Measurements from ENCODE around the gene TOP1. TPM values are rescaled to one million over a fixed set of nuclear protein-coding genes. Genes with fewer than 3 reads are reported as not detected.
A peak's percentile ranks its signal among the peaks of the same experiment; 100 is the strongest.

TOP1 gene
- total RNA-seq, 2 donors from 2014 or later, result 19.7 to 21.2 TPM

DNA sequence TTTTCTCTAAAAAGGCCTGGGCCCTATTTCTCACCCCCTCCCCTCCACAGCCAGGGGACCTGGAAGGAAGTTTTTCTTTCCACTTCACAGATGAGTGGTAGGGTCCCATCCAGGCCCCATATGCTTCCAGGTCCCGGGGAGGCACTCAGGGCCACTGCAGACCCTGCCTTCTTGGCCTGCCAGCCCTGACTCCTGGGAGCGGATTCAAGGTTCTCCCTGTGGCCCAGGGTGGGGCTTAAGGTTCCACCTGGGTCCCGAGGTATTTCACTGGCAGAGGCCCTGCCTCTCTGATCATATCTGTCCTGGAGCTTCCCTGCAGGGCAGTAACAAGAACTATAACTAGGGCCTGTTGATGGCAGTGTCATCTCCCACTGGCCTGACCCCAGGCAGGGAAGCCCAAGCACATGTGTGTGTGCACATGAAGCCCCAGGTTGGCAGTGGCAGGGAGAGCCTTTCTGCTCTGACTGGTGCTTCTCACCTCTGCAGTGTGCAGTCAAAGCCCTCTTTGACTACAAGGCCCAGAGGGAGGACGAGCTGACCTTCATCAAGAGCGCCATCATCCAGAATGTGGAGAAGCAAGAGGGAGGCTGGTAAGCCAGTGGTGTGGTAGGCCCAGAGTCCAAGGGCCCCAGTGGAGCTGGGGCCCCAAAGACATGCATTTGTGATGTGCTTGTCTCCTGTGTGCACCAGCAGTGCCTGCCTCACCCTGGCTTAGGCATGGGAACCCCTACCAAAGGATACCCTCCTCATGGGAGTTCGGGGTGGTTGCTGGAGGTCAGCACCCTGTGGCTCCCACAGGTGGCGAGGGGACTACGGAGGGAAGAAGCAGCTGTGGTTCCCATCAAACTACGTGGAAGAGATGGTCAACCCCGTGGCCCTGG, 139.9 kb downstream of the TOP1 start:
- Histone ChIP-seq H3K27ac (no peak overlapping the region), H3K27me3 (no peaks in the 10 kb centered on the region), H3K36me3 (peaks cover 84% of the 10 kb centered on the region), H3K4me3 (no peak overlapping the region), H3K4me1 (peaks cover 0 to 18% of the 10 kb centered on the region in 2 donors), H3K9me3 (no peaks in the 10 kb centered on the region)
- no peak for DNase-seq (ENCODE audit: low spot score)
- TF ChIP-seq, protein P1, sequence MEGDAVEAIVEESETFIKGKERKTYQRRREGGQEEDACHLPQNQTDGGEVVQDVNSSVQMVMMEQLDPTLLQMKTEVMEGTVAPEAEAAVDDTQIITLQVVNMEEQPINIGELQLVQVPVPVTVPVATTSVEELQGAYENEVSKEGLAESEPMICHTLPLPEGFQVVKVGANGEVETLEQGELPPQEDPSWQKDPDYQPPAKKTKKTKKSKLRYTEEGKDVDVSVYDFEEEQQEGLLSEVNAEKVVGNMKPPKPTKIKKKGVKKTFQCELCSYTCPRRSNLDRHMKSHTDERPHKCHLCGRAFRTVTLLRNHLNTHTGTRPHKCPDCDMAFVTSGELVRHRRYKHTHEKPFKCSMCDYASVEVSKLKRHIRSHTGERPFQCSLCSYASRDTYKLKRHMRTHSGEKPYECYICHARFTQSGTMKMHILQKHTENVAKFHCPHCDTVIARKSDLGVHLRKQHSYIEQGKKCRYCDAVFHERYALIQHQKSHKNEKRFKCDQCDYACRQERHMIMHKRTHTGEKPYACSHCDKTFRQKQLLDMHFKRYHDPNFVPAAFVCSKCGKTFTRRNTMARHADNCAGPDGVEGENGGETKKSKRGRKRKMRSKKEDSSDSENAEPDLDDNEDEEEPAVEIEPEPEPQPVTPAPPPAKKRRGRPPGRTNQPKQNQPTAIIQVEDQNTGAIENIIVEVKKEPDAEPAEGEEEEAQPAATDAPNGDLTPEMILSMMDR (IDR thresholded peaks at IDR 0.05), result no peak

DNA sequence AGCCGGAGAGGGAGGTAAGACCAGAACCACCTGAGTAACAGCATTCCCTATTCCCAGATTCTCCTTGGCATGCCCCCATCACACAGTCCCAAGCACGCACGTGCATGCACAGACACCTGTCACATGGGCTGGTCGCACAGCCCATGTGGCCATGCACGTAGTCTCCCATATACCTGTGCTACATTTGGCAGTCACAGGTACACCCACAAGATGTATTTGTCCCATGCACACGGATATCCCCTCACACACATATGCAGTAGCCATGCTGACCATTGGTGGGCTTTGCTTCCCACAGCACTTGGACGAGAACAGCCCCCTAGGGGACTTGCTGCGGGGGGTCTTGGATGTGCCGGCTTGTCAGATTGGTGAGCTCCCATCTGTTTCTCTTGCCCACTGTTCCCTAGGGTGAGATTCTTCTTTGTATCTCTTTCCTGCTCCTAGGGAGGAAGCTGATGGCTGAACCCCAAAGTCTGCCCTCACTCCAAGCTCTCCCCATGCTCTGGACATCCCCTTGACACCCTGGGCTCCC, 140.6 kb downstream of the TOP1 start:
- Histone ChIP-seq H3K9me3 (no peaks in the 10 kb centered on the region), H3K27me3 (no peaks in the 10 kb centered on the region), H3K4me1 (peaks cover 0 to 25% of the 10 kb centered on the region in 2 donors), H3K4me3 (no peak overlapping the region), H3K36me3 (peaks cover 84% of the 10 kb centered on the region), H3K27ac (peak overlapping the region in 1 of 2 donors; percentile 0)
- TF ChIP-seq, protein P1 (IDR thresholded peaks at IDR 0.05), result no peak
- no peak for DNase-seq (ENCODE audit: low spot score)

DNA sequence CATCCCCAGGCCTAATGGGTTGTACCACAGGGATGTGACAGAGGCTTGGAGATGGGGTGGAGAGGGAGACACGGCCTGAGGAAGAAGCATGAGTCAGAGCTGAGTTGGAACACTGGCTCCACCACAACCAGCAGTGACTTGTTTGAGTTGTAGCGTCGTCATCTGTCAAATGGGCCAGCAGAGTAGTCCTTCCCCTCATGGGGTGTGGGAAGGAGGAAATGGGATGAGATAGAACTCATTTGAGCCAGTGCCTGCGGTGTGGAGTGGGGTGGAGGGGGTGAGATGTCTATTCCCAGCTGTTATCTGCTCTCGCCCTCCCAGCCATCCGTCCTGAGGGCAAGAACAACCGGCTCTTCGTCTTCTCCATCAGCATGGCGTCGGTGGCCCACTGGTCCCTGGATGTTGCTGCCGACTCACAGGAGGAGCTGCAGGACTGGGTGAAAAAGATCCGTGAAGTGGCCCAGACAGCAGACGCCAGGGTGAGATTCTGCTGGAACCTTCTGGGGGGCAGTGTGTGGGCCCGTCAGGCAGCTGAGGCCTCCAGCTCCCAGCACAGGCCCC, 141.2 kb downstream of the TOP1 start:
- H3K36me3 ChIP-seq, result peaks cover 84% of the 10 kb centered on the region
- H3K27me3 ChIP-seq, result no peaks in the 10 kb centered on the region
- peaks cover 0 to 31% of the 10 kb centered on the region in 2 donors for H3K4me1 ChIP-seq
- no peaks in the 10 kb centered on the region for H3K9me3 ChIP-seq
- TF ChIP-seq, protein P1 (IDR thresholded peaks at IDR 0.05), result no peak
- DNase-seq (ENCODE audit: low spot score), result no peak
- no peak overlapping the region for H3K4me3 ChIP-seq
- peak overlapping the region in 1 of 2 donors; percentile 55 for H3K27ac ChIP-seq

DNA sequence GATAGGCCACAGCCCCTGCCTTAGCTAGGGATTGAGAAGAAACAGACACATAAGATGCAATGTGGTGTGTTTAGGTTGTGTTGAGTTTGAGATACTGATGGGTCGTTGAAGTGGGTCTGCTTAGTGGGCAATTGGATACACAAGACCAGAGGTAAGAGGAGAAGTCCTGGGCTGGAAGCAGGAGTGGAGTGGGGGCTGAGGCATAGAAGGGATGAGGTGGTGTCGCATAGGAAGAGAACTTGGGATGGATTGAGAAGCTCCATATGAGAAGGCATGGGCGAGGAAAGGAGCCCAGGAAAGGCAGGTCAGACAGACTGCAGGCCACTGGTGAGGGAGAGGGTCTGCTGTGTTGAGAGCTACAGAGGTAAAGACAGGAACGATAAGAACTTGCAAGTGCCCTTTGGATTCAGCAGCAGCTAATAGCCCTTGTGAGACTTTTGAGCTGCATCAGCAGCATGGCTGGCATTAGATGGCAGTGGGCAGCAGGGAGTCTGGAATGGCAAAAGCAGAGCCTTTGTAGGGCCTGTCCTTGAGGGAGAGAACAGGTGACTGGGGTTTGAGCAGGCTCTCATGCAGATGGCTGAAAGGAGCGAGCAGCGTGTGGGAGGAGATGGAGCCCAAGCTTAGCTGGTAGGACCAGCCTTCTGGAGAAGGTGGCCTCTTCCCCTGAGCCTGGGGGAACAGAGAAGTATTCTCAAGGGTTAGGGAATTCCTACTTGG, 141.9 kb downstream of the TOP1 start:
- Histone ChIP-seq H3K4me1 (peaks cover 0 to 38% of the 10 kb centered on the region in 2 donors), H3K9me3 (no peaks in the 10 kb centered on the region), H3K27me3 (no peaks in the 10 kb centered on the region), H3K36me3 (peaks cover 78% of the 10 kb centered on the region), H3K4me3 (no peak overlapping the region), H3K27ac (peak overlapping the region; percentile 29 to 83)
- TF ChIP-seq, protein P1 (IDR thresholded peaks at IDR 0.05), result no peak
- no peak for DNase-seq (ENCODE audit: low spot score)

DNA sequence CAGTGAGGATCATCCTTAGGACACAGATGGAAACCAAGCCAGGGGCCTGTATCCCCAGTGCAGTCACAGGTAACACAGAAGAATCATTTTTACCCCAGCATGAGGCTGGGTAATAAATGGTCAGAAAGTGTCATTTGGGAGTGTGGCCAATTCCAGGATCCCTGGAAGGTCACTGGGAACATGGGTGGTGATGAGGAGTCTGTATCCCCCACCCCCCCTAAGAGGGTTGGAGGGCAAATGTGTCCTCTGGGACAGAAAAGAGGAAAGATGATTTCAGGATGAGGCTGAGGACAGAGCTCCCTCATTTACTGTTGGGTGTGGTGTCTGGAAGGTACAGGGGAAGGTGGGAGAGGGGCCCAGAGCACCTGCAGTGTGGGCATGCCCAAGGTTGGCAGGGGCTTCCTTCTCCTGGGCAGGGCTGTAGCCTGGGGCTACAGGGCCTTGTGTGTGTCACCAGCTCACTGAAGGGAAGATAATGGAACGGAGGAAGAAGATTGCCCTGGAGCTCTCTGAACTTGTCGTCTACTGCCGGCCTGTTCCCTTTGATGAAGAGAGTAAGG, 143.2 kb downstream of the TOP1 start:
- DNase-seq (ENCODE audit: low spot score), result no peak
- Histone ChIP-seq H3K4me3 (no peak overlapping the region), H3K36me3 (peaks cover 65% of the 10 kb centered on the region), H3K9me3 (no peaks in the 10 kb centered on the region), H3K27ac (peak overlapping the region; percentile 77 to 83), H3K27me3 (no peaks in the 10 kb centered on the region), H3K4me1 (peaks cover 0 to 49% of the 10 kb centered on the region in 2 donors)
- TF ChIP-seq, protein P1 (IDR thresholded peaks at IDR 0.05), result no peak
